A549 treated with AZD9567 at 1 μM for 4 hours (cell line): ENCODE measurements around the gene CASQ2. TPM values are rescaled to one million over a fixed set of nuclear protein-coding genes. Genes with fewer than 3 reads are reported as not detected.

Source experiments
- total RNA-seq: library from RNA; stranded (reverse); fragments of 200-300 nt; extraction: Qiagen RNA extraction; gene quantifications from 5 replicates; pipeline ENCODE4 v1.2.3, GENCODE V29; 2022; ENCODE audit not compliant: insufficient read depth

Gene CASQ2
- not detected in 5 replicates for total RNA-seq

DNA sequence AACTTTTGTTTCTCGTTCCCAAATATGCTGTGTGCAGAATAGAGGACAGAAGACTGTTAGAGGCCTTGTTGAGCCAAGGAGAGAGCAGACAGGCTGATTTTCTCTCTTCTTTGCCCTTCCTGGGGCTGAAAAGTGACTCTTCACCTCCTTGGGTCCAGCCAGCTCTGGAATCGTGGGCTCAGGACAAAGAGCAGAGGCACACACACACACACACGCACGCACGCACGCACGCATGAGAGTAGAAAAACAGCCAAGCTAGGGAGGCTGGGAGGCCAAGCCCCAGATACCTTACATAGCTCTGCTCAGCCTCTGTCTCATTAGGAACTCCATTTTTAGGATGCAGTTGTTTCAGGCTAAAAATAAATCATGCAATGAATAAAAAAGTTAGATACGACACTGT is at the start of gene CASQ2:
Gene CASQ2 (minus strand): TSS at position 166 of the 400 bp plus-strand sequence. CDS start 173 bp downstream, outside the sequence.

Other genes with a start within 250 kb of the CASQ2 start
- gene VANGL1, start 126.7 kb downstream of the CASQ2 start, total RNA-seq: 17.2 to 21.7 TPM (median 21.1 TPM) in 5 replicates
- not detected in 5 replicates for gene NHLH2, start 72.4 kb upstream of the CASQ2 start, total RNA-seq
- 0.46 to 0.75 TPM (median 0.65 TPM) in 4 of 5 replicates, not detected in the other for gene SLC22A15, start 207.8 kb upstream of the CASQ2 start, total RNA-seq